Measurements from ENCODE around the gene PPP3CA.
"Not testable (repeated sequence)": the region's sequence is repeated elsewhere in the genome, so short reads cannot be mapped to it uniquely, and the experiment has no call there.

Gene PPP3CA

DNA sequence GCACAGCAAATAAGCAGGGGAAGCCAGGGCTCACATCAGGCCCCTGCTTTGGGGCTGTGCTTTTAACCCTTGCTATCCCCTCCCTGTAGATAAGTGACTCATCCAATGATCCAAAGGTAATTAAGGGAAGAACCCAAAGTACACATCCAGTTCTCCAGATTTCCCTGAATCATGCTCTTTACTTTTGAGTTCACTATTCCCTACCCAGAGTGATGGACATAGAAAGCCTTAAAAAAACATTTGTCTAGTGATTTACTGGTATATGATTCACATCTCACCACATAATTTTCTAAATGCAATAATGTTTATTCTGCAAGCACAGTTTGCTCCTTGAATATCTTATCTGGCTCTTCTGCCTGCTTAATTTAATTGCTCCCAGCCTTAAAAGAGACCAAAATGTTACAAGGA is 136.2 kb downstream of the PPP3CA start:
- DNase-seq = no peak

- DNase-seq = no peak
Observed at GRCh38 chr4:101210331-101210730, 137.0 kb downstream of the PPP3CA start.

- no peak for DNase-seq
Observed at GRCh38 chr4:101208171-101208570, 139.2 kb downstream of the PPP3CA start.

DNA sequence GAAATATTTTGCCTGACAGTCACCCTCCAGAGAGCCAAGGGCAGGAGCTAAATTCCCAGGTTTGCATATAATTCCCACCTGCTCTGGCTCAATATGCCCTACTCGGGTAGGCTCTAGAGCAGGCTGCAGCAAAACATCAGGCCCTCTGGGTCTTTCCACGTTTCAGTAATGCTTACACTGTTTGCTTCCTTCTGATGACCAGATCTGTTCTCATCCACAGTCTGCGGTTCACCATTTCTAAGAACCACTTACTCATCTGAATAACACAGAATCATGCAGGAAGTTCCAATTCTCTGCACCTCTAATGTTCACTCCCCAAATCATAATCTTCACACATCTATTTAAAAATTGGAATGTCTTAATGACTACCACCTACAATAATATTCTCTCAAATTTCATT is 141.4 kb downstream of the PPP3CA start:
- no peak for DNase-seq

DNA sequence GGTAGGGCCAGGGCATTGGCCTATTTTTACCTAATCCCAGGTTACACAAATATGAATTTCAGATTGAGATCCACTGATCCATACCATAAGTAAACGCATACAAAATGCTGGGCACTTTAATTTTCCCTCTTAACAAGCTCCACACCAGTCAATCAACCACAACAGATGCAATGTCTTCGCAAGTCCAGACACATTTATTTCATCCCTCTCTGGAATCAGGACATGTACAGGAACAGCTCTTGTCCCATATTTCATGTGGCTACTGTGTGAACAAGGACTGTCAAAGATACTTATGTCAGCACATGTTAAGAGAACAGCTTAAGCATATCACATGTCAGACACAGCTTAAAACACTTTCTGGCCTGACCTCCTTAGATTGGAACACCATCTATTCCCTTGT is 145.9 kb downstream of the PPP3CA start:
- DNase-seq = no peak

GRCh38 chr4:101200561-101200960 is 146.8 kb downstream of the PPP3CA start:
- no peak for DNase-seq

GRCh38 chr4:101199507-101200285 is 147.6 kb downstream of the PPP3CA start:
- no peak for DNase-seq

DNA sequence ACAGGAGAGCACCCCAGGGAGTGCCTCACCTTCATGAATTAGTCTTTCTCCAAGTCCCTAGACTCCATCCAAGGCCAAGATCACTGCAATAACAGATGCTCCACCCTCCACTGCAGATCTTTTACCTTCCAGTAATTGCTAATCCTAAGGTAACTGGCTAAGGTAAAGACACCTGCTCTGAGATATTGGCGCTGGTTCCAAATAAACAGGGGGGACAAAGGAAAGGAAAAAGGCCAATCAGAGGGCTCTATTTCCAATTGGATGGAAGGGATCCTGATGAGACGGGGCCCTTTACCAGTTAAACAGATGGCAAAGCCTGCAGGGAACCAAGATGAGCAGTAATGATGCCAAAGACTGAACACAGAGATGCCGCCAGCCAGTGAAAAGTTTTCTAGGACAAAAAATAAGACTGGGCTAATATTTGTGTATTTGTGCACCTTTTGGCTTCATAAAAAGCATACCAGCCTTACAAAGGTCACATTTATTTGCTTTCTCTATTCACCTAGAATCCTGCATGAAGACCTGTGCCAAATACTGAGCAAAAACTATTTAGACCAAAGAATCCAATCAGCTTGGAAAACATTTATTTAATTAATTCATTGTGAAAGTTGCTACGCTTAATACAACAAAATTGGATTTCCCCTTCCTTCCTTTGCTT is 148.5 kb downstream of the PPP3CA start:
- no peak for DNase-seq

DNA sequence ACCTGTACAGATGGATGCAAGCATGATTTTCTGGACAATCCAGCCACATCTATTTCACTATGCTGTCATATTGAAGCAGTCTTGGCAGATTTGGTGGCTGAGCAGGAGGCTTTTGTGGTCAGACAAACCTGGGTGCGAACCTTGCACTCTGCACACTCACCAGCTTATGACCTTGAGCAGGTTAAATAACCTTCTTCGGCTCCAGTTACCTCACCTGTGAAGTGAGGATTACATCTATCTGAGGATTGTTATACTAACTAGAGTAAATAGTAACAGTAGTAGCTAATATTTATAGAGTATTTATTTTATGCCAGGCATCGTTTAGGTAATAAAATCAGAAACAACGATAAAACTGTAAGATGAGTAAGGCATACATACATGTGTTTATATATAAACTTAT is 150.0 kb downstream of the PPP3CA start:
- no peak for DNase-seq

DNA sequence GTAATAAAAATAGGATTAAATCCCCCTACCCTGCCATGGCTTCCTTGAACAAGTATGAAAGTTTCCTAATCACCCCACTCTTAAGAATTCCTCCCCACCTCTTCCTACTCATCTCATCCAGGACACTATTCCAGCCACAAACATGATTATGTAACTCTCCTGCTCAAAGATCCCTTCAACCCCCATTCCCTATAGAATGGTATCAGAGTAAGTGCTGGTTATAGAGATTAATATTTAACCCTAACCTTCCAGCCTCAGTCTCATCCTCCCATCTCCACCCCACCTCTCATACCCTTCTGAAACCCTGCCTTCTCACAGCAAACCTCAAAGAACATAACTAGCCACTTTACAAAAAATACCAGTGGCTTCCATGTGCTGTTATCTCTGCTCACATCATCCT is 155.1 kb downstream of the PPP3CA start:
- DNase-seq = no peak

DNA sequence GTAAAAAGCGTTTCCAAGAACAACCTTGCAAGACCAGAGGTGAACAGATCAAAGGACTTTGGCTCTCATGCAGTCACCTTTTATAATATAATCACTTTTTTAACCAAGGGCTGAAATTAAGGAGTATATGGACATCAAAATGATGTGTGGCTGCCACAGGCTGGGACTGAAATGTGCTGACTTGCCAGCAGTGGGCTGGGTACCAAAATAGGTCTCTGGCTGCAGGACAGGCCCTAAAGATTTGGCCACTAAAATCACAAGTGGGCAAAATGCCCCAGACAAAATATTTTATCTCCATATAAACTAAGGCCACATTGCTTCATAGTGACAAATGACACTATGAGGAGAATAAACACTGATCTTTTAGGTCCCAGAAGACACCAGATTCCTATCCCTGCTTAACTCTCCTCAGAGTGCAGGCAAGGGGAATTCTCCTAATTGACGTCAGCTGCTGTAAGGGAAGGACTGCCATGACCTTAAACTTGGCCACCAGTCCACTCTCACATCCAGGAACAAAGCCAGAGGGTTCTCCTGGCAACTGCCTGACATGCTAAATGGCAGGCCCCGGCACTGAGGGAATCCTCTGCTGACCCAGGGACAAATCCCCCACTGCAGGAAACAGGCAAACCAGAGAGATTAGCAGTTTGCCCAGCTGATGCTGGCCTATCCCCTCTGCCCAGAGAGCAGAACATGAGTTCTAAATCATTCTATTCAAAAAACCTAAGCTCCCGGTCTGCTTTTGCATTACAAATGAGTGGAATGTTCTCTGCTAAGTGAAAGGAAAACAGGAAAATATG is 155.8 kb downstream of the PPP3CA start:
- DNase-seq = peak; percentile 17

GRCh38 chr4:101190751-101191150 is 156.6 kb downstream of the PPP3CA start:
- no peak for DNase-seq

GRCh38 chr4:101188906-101189305 is 158.4 kb downstream of the PPP3CA start:
- no peak for DNase-seq

GRCh38 chr4:101187841-101188240 is 159.5 kb downstream of the PPP3CA start:
- no peak for DNase-seq

- no peak for DNase-seq
Observed at GRCh38 chr4:101186567-101187184, 160.7 kb downstream of the PPP3CA start.

DNA sequence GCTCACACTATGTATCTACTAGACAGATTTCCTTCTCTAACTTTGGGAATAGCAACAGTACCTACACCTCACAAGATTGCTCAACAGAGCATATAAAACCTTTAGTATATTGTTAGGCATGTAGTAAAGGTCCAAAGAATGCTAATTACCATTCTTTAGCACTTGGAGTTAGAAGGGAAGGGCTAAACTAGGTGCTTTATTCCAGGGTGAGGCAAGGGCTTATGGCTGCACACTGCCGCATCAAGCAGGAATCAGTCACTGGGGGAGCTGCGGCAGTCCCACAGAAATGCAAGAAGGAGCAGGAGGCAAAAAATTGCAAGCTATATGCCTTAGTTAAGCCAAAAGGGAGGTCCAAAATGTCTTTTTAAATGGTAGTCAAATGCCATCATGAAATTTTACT is 162.7 kb downstream of the PPP3CA start:
- DNase-seq = no peak

GRCh38 chr4:101183666-101184373 is 163.5 kb downstream of the PPP3CA start:
- DNase-seq = no peak

- no peak for DNase-seq
Observed at GRCh38 chr4:101183221-101183620, 164.1 kb downstream of the PPP3CA start.

GRCh38 chr4:101182688-101183087 is 164.6 kb downstream of the PPP3CA start:
- DNase-seq = not testable (repeated sequence)

GRCh38 chr4:101178731-101179130 is 168.6 kb downstream of the PPP3CA start:
- DNase-seq = no peak

DNA sequence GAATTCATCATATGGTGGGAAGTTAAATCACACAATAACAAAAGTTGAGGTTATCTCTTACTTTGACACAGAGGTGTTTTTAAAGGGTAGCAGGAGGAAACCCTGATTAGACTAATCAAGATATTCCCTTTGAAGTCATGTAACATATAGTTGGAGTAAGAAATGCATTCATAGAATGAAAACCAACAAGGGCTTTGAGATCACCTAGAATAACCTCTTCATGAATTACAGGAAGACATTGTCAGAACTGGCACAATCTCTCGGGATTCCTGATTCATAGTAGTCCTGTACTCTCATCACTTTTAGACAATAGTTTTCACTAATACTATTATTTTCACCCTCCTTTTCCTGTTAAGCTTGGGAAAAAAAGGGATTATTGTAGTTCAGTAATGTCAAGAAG is 170.2 kb downstream of the PPP3CA start:
- no peak for DNase-seq
